Psoas muscle (tissue), 8 donors: ENCODE measurements around the gene CPHXL. TPM values are rescaled to one million over a fixed set of nuclear protein-coding genes. Genes with fewer than 3 reads are reported as not detected.

ENCODE experiments used
- ATAC-seq, 4 donors: fragments of 200-7000 bp; cut with Tn5 transposase; one replicate each; pipeline ENCODE4 v1.9.1; 2020; ENCODE audit warnings: moderate library complexity in 3 of 4, mild to moderate bottlenecking in 2 of 4
- DNase-seq, 2 donors: peaks; one replicate each; pipeline ENCODE4 v3.0.0-alpha.2; 2020
- H3K27ac ChIP-seq: fragments of 200-600 bp; one replicate; pipeline ENCODE4 v1.8.0; 2022
- H3K27me3 ChIP-seq, 3 donors: fragments of 200-600 bp in 1 of 3; one replicate each; pipeline versions ENCODE4 v1.6.1 to v1.8.0; 2013 to 2022; ENCODE audit warnings: low read length in 2 of 3, mild to moderate bottlenecking in 2 of 3, moderate library complexity in 1 of 3; ENCODE audit not compliant: insufficient read depth in 3 of 3
- H3K36me3 ChIP-seq, 2 donors: fragments of 200-600 bp in 1 of 2; one replicate each; pipeline versions ENCODE4 v1.6.1 to v1.8.0; 2013 to 2022; ENCODE audit warnings: low read depth in 1 of 2, mild to moderate bottlenecking in 1 of 2, moderate library complexity in 1 of 2; ENCODE audit not compliant: insufficient read depth in 1 of 2
- H3K4me1 ChIP-seq: fragments of 200-600 bp; one replicate; pipeline ENCODE4 v1.8.0; 2022
- H3K4me3 ChIP-seq: fragments of 200-600 bp; one replicate; pipeline ENCODE4 v1.8.0; 2022; ENCODE audit warnings: mild to moderate bottlenecking
- H3K9me3 ChIP-seq: fragments of 200-600 bp; one replicate; pipeline ENCODE4 v1.8.0; 2022
- WGBS, 3 donors: extraction: QIAGEN DNeasy Blood & Tissue Kit; methylation state at CpG; one replicate each; pipeline versions ENCODE4 v1.1.6 to v1.1.7; 2013; 5-methylcytosine and 5-hydroxymethylcytosine counted together
- intact Hi-C, 2 donors: fragments of 100-400 bp; cut with DNase I; formaldehyde crosslinking; loops; one replicate each; pipeline versions ENCODE4 v1.11.0 to v1.14.2; 2022
- polyA plus RNA-seq, 3 donors: library from polyadenylated mRNA; stranded (reverse); fragments of 200-250 nt; gene quantifications; one replicate each; pipeline ENCODE4 v1.2.3, GENCODE V29; 2013
- total RNA-seq, 4 donors: library from RNA; stranded (reverse); fragmentation: NEBNext Ultra II Directional in 2 of 4; extraction: Animal tissue kit (Norgen Biotek cat#: 25700) in 2 of 4; gene quantifications; one replicate each; pipeline versions ENCODE4 v1.2.1 to v1.2.4, GENCODE V29; 2021 to 2023
- TF ChIP-seq, protein P1 (sequence below): fragments of 200-600 bp; IDR thresholded peaks from one replicate; pipeline ENCODE4 v1.8.0; 2022; ENCODE audit warnings: antibody characterized with exemption
- donor health status: healthy with polysubstance abuse.
- donor health status: DM: no; HTN: no; CAD: no; lungs with moderate emphysema.
- donor health status: Bipolar disorder and iron deficiency.
- donor health status: healthy.
- donor health status: DM: yes; HTN: yes; CAD: no.
- donor health status: DM: no; HTN: no; CAD: no.
- donor health status: DM: no; HTN: no; CAD: no.
- donor health status: DM: yes; HTN: yes; CAD: no.

CPHXL gene
- total and polyA plus RNA-seq, 7 donors, result not detected

DNA sequence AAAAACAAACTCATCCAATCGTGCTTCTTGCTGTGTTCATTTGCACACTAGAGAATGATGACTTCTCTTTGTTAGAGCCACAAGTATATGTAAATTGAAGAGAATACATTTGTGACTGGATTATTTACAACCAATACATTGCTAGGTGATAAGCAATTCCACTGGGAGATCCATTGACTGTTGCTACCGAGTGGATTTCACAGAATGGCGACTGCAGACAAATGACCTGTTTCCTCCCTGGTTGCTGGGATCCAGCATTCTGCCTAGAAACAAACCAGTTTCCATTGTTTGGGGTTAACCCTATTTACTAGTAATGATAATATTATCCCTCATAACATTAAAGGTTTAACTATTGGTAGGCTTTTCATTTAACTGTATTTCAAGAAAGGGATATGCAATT lies 36.9 kb upstream of the CPHXL start:
- no peaks in the 10 kb centered on the region for H3K4me1 ChIP-seq
- no peak overlapping the region for H3K4me3 ChIP-seq
- TF ChIP-seq, protein P1, sequence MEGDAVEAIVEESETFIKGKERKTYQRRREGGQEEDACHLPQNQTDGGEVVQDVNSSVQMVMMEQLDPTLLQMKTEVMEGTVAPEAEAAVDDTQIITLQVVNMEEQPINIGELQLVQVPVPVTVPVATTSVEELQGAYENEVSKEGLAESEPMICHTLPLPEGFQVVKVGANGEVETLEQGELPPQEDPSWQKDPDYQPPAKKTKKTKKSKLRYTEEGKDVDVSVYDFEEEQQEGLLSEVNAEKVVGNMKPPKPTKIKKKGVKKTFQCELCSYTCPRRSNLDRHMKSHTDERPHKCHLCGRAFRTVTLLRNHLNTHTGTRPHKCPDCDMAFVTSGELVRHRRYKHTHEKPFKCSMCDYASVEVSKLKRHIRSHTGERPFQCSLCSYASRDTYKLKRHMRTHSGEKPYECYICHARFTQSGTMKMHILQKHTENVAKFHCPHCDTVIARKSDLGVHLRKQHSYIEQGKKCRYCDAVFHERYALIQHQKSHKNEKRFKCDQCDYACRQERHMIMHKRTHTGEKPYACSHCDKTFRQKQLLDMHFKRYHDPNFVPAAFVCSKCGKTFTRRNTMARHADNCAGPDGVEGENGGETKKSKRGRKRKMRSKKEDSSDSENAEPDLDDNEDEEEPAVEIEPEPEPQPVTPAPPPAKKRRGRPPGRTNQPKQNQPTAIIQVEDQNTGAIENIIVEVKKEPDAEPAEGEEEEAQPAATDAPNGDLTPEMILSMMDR, result no peak
- 62 to 71% (median 68%) methylated on average over 3 of the region's 3 CpGs for WGBS, 3 donors
- no peak for ATAC-seq
- no peaks in the 10 kb centered on the region for H3K9me3 ChIP-seq
- no peaks in the 10 kb centered on the region for H3K36me3 ChIP-seq
- no peaks in the 10 kb centered on the region for H3K27me3 ChIP-seq
- H3K27ac ChIP-seq, result no peak overlapping the region
- DNase-seq, result no peak
- intact Hi-C loops, result loop anchor here in 1 of 2 donors (5.0 kb wide), 1 partner anchor 291 kb away; no protein-coding TSS in a partner anchor

- no peak for ATAC-seq
- TF ChIP-seq, protein P1, result no peak
- H3K4me3 ChIP-seq, result no peak overlapping the region
- H3K27ac ChIP-seq, result no peak overlapping the region
- H3K36me3 ChIP-seq, result no peaks in the 10 kb centered on the region
- no peaks in the 10 kb centered on the region for H3K9me3 ChIP-seq
- no peaks in the 10 kb centered on the region for H3K27me3 ChIP-seq
- WGBS, 3 donors, result 67 to 77% (median 73%) methylated on average over 2 of the region's 2 CpGs
- DNase-seq, result no peak
- no peaks in the 10 kb centered on the region for H3K4me1 ChIP-seq
- intact Hi-C loops, result loop anchor here in 1 of 2 donors (5.0 kb wide), 1 partner anchor 290 kb away; no protein-coding TSS in a partner anchor
Measured at GRCh38 chr16:75762746-75763145, 36.5 kb upstream of the CPHXL start.

DNA sequence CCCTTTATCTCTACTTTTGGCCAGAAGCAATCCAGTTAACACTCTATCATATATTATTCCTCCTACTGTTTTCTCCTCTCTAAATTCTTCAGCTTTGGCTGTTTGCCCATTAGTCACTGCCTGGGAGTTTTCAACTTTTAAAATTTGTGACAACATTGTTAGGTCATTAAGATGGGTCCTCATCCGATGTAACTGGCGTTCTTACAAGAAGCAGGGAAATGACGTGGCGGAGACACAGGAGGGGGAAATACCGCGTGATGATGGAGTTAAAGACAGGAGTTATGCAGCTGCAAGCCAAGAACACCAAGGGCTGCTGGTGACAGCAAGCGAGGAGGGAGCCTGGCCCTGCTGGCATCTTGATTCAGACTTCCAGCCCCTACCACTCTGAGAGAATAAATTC lies 34.8 kb upstream of the CPHXL start:
- ATAC-seq (no peak), DNase-seq (no peak)
- WGBS, 3 donors, result 62 to 72% (median 71%) methylated on average over 7 of the region's 7 CpGs
- Histone ChIP-seq H3K27ac (no peak overlapping the region), H3K4me1 (no peaks in the 10 kb centered on the region), H3K27me3 (no peaks in the 10 kb centered on the region), H3K4me3 (no peak overlapping the region), H3K36me3 (no peaks in the 10 kb centered on the region), H3K9me3 (no peaks in the 10 kb centered on the region)
- intact Hi-C loops, result loop anchor here in 1 of 2 donors (5.0 kb wide), 1 partner anchor 289 kb away; no protein-coding TSS in a partner anchor
- TF ChIP-seq, protein P1, result no peak

- TF ChIP-seq, protein P1, result no peak
- Histone ChIP-seq H3K27ac (no peak overlapping the region), H3K36me3 (no peaks in the 10 kb centered on the region), H3K4me3 (no peak overlapping the region), H3K4me1 (no peaks in the 10 kb centered on the region), H3K9me3 (no peaks in the 10 kb centered on the region), H3K27me3 (no peaks in the 10 kb centered on the region)
- no peak for ATAC-seq
- intact Hi-C loops, result loop anchor here in 1 of 2 donors (5.0 kb wide), 1 partner anchor 288 kb away; no protein-coding TSS in a partner anchor
- WGBS, 3 donors, result 21 to 51% (median 31%) methylated on average over 2 of the region's 2 CpGs
- DNase-seq, result no peak
Measured at GRCh38 chr16:75760018-75760519, 33.8 kb upstream of the CPHXL start.

GRCh38 chr16:75758215-75758614 lies 31.9 kb upstream of the CPHXL start:
- Histone ChIP-seq H3K9me3 (no peaks in the 10 kb centered on the region), H3K27ac (no peak overlapping the region), H3K4me1 (no peaks in the 10 kb centered on the region), H3K27me3 (no peaks in the 10 kb centered on the region), H3K36me3 (no peaks in the 10 kb centered on the region), H3K4me3 (no peak overlapping the region)
- WGBS, 3 donors, result 37 to 45% (median 41%) methylated on average over 1 of the region's 1 CpG
- intact Hi-C loops, result no loop called here
- TF ChIP-seq, protein P1, result no peak
- DNase-seq (no peak), ATAC-seq (no peak)
